Cerebellar nuclear complex (tissue), 1 donor: ENCODE data around the gene CARM1.
"Not testable (repeated sequence)": the region's sequence is repeated elsewhere in the genome, so short reads cannot be mapped to it uniquely, and the experiment has no call there.

Source experiments
- DNase-seq, 2 experiments: peaks; one replicate each; lab custom pipeline; 2025; lab: John Stamatoyannopoulos, UW

Gene CARM1

GRCh38 chr19:10846500-10847202 is 24.7 kb upstream of the CARM1 start:
- no peak for DNase-seq

DNA sequence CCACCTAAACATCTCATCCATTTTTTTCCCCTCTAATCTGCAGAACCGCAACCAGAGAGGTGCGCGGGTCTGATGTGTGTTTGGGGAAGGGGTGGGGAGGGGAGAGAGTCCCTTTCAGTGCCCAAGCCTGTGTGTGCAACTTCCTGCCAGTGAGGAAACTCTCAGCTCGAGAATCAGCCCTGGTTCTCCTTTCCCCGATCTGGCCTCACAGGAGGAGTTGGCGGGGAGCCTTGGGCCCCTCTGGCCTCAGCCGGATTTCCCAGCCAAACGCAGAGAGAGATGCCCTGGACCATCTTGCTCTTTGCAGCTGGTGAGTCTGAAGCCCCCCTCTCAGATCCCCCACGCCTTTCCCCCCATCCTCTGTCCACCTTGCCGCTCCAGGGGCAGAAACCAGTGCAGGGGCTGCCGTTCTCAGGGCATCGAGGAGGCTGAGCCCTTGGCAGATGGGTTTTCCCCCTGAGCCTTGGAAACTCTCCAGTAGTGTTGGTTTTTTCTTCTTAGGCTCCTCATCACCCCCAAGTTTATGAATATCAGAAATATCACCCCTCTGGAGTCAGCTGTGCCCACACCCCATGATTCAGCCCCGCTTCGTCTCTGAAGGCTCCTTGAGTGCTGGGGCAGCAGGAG is 23.0 kb upstream of the CARM1 start, which contains the start of gene C19orf38:
C19orf38 (plus strand) TSS at position 186 of the 627 bp plus-strand sequence; CDS start at position 280, 94 bp downstream.
- DNase-seq: no peak

DNA sequence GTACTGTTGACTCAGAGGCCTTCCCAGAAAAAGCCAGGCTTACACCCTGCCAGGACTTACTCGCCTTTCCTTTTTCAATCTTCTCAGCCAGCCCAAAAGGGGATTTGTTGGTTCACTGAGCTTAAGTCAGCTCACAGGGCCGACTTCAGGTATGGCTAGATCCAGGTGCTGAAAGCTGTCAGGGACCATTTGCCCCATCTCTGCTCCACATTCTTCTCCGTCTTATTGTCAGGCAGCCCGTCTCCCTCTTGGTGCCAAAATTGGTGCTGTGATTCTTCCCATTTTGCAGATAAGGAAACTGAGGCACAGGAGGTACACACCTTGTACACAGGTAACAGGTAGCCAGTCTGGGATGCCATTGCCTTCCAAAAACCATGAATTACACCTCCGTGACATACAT is 20.7 kb upstream of the CARM1 start:
- DNase-seq: no peak

DNA sequence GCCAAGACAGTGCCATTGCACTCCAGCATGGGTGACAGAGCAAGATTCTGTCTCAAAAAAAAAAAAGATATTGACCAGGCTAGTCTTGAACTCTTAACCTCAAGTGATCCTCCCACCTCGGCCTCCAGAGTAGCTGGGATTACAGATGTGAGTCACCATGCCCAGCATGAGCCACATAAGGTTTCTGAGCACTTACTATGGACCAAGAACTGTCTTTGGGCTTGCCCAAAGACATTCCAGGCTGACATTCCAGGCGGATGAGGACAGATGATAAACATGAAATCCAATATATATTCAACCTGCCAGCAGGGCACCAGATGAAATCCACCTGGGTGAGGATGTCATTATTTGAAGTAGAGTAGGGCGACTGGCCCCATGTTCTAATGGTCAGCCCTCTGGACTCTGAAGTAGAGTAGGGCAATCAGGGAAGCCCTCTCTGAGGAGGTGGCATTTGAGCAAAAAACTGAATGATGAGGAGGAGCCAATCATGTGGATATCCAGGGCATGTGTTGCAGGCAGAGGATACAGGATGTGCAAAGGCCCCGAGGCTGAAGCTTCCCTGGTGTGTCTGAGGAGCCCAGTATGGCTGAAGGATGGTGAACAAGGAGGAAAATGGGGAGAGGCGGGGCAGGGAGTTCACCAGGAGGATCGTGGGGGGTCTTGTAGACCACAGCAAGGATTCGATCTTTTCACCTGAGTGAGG is 19.1 kb upstream of the CARM1 start:
- DNase-seq: no peak

DNA sequence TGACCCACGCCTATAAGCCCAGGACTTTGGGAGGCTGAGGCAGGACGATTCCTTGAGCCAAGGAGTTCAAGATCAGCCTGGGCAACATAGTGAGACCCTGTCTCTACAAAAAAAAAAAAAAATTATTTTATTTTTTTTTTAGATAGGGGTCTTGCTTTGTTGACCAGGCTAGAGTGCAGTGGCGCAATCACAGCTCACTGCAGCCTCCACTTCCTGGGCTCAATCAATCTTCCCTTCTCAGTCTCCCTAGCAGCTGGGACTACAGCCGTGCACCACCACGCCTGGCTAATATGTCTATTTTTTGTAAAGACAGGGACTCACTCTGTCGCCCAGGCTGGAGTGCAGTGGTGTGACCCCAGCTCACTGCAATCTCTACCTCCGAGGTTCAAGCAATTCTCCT is 18.4 kb upstream of the CARM1 start:
- DNase-seq: no peak

DNA sequence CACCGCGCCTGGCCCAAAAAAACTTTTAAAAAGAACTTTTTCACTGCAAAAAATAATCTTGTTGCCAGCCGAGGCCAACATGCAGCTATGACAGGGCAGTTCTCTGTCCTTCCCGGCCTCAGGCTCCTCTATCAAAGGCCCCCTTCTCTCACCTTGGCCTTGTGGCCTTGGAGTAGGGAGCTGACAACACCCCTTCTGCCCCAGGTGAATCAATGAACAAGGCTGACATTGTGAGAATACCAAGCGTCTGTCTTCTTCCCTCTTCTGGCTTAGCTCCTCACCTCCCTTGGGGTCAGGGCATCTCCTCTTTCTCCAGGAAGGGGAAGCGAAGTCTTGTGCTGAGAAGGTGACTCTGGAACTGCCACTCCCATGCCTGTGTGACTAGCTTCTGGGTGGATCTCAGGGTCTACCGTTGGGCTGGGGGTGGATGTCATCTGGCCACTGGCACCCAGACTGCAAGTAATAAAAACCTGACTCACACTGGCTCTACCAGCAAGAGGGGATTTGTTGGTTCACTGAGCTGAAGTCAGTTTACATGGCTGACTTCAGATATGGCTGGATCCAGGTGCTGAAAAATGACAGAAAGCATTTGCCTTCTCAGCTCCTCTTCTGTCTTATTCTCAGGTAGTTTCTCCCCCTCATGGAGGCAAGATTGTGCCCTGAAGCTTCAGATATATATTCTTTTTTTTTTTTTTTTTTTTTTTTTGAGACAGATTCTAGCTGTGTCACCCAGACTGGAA is 16.8 kb upstream of the CARM1 start:
- no peak for DNase-seq

DNA sequence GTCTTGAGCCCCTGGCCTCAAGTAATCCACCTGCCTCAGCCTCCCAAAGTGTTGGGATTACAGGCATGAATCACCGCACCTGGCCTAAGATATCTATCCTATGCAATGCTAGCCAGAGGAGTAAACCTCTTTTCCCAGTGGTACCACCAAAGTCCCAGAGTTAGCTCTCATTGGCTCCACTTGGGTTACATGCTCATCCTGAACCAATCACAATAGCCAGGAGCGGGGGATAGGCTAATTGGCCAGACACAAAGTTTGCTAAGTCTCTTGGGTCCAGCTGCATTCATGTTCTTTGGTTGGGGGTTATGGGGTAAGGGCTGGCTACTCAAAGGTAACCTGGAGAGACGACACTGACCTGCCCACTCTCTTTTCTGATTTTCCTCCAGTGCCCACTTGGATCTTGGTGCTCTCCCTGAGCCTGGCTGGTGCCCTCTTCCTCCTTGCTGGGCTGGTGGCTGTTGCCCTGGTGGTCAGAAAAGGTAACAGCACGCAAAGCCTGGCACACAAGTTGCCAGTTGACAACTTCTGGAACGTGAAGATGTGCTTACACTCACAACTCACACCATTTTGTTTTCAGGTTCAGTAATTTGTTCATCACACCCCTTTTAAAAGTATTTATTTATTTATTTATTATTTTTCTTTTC is 15.4 kb upstream of the CARM1 start:
- no peak for DNase-seq

DNA sequence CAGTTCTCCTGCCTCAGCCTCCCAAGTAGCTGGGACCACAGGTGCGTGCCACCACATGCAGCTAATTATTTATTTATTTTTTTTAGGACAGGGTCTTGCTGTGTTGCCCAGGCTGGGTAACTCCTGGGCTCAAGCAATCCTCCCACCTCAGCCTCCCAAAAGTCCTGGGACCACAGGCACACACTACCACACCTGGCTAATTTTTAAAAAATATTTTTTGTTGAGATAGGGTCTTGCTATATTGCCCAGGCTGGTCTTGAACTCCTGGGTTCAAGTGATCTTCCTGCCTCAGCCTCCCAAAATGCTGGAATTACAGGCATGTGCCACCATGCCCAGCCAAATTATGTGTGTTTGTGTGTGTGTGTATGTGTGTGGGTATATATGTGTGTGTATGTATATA is 14.5 kb upstream of the CARM1 start:
- not testable (repeated sequence) for DNase-seq

DNA sequence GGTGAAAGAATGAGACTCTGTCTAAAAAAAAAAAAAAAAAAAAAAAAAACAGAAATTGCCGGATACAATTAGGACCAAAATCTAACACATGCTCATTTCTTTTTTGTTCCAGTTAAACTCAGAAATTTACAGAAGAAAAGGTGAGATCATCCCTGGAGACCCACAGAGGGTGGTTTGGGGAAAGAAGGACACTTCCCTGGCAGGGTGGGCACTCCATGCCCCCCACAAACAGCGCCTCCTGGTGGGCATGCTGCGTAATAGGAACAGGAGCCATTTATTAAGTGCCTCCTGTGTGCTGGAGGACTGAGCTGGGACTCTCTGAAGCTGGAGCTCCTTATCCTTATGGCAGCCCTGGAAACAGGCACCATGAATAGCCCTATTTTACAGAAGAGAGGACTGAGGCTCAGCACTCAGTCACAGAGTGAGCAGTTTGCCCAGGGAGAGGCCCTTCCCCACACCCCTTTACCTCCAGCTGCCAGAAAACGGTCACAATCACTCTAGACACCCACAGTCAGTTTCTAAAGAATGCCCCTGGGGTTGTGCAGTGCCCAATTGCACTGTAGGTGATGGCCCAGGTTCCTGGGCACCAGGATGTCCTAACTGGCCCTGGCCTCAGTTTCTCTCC is 13.0 kb upstream of the CARM1 start:
- DNase-seq: no peak

DNA sequence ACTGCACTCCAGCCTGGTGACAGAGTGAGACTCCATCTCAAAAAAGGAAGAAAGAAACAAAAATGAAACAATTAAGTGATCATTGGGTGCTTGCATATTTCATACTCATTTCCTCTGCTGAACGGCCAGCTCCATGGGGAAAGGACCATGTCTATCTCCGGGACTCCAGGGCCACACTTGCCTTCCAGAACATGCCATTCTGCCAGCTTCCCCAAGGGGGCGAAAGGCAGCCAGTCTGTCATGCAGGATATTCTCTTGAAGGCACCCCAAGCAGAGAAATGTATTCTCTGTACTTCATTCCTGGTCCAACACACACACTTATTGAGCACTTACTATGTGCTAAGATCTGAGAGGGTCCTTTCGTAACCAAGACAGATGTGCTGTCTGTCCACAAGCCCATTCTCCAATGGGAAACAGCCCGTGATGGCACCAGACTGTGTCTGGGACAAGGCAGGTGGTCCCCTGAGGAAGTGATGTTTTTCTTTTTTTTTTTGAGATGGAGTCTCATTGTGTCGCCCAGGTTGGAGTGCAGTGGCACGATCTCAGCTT is 10.2 kb upstream of the CARM1 start:
- no peak for DNase-seq

- DNase-seq: no peak
Observed at GRCh38 chr19:10862561-10863106, 8.7 kb upstream of the CARM1 start.

- no peak for DNase-seq
Observed at GRCh38 chr19:10863107-10863717, 8.1 kb upstream of the CARM1 start.

- peak in 1 of 2 experiments; percentile 87 for DNase-seq
Observed at GRCh38 chr19:10864538-10864899, 6.8 kb upstream of the CARM1 start.

DNA sequence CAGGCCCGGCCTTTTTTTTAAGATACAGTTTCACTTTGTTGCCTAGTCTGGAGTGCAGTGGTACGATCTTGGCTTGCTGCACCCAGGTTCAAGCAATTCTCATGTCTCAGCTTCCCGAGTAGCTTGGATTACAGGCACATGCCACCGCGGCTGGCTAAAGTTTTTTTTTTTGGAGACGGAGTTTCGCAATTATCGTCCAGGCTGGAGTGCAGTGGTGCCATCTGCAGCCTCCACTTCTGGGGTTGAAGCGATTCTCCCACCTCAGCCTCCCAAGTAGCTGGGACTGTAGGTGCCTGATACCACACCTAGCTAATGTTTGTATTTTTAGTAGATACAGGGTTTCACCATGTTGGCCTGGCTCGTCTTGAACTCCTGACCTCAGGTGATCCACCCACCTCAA is 4.9 kb upstream of the CARM1 start:
- no peak for DNase-seq

- no peak for DNase-seq
Observed at GRCh38 chr19:10868872-10869547, 2.3 kb upstream of the CARM1 start.

DNA sequence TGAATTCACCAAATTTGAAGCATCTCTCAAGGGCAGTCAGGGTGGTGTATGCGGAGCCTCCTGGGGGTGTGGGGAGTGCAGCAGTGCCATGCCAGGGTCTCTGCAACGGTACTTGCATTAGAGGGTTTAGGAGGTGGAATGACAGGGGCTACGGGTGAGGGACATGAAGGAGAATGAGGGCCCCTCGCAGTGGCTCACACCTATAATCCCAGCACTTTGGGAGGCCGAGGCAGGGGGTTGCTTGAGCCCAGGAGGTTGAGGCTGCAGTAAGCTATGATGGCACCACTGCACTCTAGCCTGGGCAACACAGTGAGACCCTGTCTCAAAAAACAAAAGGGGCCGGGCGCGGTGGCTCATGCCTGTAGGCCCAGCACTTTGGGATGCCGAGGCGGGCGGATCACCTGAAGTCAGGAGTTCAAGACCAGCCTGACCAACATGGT is 1.5 kb upstream of the CARM1 start:
- DNase-seq: not testable (repeated sequence)

DNA sequence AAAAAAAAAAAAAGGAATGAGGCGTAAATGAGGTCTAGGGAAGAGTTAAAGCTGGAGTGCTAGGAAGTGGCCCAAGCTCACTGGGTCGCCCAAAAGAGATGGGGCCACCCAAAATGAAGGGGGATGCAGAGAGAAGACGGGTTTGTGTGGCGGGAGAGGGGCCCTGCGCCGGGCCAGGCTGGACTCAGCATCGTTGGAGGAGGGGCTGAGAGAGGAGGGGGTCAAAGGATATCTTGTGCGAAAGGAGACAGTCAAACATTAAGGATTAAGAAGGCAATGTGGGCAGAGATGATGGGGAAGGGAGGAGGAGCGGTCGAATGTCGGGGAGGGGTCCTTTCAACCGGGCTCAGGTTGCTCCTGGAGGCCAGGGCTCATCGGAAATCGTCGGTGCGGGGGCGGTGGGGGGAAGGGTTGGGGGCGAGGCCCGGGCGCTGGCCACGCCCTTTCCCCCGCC is 825 bp upstream of the CARM1 start:
- DNase-seq: no peak

DNA sequence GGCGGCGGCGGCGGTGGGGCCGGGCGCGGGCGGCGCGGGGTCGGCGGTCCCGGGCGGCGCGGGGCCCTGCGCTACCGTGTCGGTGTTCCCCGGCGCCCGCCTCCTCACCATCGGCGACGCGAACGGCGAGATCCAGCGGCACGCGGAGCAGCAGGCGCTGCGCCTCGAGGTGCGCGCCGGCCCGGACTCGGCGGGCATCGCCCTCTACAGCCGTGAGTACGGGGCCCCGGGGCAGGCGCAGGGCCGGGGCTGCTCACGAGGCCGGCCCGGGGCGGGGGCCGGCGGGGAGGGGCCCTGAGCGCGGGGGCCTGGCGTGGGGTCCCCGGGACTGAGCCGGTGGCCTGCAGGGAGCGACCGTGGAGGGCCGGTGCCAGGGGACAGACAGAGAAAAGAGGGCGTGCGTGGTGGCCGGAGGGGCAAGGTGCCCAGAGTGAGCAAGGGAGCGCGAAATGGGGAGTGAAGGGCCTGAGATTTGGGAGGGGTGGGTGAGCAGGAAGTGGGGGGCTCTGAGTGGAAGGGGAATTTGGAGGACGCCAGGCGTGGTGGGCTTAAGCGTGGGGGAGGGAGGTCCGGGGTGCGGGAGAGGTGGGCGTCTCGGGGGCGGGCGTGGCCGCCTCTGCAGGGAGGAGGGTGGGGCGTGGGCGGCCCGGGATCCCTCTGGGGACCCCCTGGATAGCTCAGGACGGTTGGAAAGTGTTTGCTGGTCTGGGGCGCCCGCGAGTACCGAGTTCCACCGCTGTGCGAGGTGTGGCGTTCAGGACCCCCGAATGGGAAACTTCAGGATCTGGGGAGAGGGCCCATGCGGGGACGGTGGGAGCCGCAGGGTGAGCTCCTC is 575 bp downstream of the CARM1 start:
- DNase-seq: no peak
